C4-2B (cell line): ENCODE results near the gene GOLPH3L.

Source experiments
- CTCF ChIP-seq: fragments of 450-650 bp; conservative IDR thresholded peaks from 2 replicates; pipeline ENCODE4 v1.5.1; 2017; ENCODE audit warnings: mild to moderate bottlenecking
- ZFX ChIP-seq: fragments of 450-650 bp; IDR thresholded peaks from 2 replicates; pipeline ENCODE4 v1.6.1; 2017

GRCh38 chr1:150613061-150613920 is 83.7 kb downstream of the GOLPH3L start:
- no peak for TF ChIP-seq CTCF
- TF ChIP-seq ZFX, result no peak
